Left ventricle myocardium inferior (tissue), 1 donor: ENCODE measurements around the gene GNL3L. TPM values are rescaled to one million over a fixed set of nuclear protein-coding genes. Genes with fewer than 3 reads are reported as not detected.
A peak's percentile ranks its signal among the peaks of the same experiment; 100 is the strongest.
"Not testable (repeated sequence)": the region's sequence is repeated elsewhere in the genome, so short reads cannot be mapped to it uniquely, and the experiment has no call there.

ENCODE experiments used
- DNase-seq: peaks from one replicate; pipeline ENCODE4 v3.0.0-alpha.2; 2020
- H3K27ac ChIP-seq: fragments of 200-600 bp; replicated peaks from 2 replicates; pipeline ENCODE4 v1.8.0; 2021
- H3K27me3 ChIP-seq: fragments of 200-600 bp; 2 replicates; pipeline ENCODE4 v1.8.0; 2021; ENCODE audit warnings: low read depth
- H3K36me3 ChIP-seq: fragments of 200-600 bp; 2 replicates; pipeline ENCODE4 v1.8.0; 2021
- H3K4me1 ChIP-seq: fragments of 200-600 bp; 2 replicates; pipeline ENCODE4 v1.8.0; 2021
- H3K4me3 ChIP-seq: fragments of 200-600 bp; 2 replicates; pipeline ENCODE4 v1.8.0; 2021; ENCODE audit warnings: mild to moderate bottlenecking, moderate library complexity
- H3K9me3 ChIP-seq: fragments of 200-600 bp; replicated peaks from 2 replicates; pipeline ENCODE4 v1.8.0; 2021
- intact Hi-C: fragments of 100-400 bp; cut with micrococcal nuclease; formaldehyde crosslinking; loops from one replicate; pipeline ENCODE4 v1.11.0; 2022
- total RNA-seq: library from RNA; stranded (reverse); fragmentation: NEBNext Ultra II Directional; extraction: Animal tissue kit (Norgen Biotek cat#: 25700); gene quantifications from one replicate; pipeline ENCODE4 v1.2.1, GENCODE V29; 2021
- TF ChIP-seq, protein P1 (sequence below): fragments of 200-600 bp; IDR thresholded peaks from 2 replicates; pipeline ENCODE4 v1.8.0; 2021; ENCODE audit warnings: antibody characterized with exemption, mild to moderate bottlenecking, borderline replicate concordance
- donor health status: DM: no; HTN: yes; CAD: no; lungs with severe emphysema.

Gene GNL3L
- total RNA-seq, 1 donor from 2014 or later: 32.6 TPM

DNA sequence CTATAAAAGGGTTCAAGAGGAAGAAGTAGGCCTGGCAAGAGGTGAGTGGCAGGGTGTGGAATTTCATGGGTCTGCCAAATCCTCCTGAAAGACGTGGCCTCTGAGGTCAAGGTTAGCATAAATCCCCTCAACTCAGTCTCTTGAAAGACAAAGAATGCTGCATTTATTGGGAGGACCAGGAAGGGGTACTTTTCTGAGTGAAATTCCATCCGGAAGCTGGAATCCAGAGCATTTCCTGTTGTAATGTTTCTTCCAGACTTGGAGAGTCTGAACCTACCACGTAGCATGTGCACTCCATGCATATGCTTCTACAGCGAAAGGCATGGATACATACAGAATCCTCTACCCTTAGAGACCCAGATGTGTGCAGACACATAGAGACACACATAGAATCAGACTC is 20.6 kb upstream of the GNL3L start:
- Histone ChIP-seq H3K9me3 (no peaks in the 10 kb centered on the region), H3K27ac (peak overlapping the region; percentile 33), H3K4me1 (peaks cover 4% of the 10 kb centered on the region), H3K36me3 (no peaks in the 10 kb centered on the region), H3K4me3 (no peak overlapping the region), H3K27me3 (no peaks in the 10 kb centered on the region)
- DNase-seq: no peak
- TF ChIP-seq, protein P1, sequence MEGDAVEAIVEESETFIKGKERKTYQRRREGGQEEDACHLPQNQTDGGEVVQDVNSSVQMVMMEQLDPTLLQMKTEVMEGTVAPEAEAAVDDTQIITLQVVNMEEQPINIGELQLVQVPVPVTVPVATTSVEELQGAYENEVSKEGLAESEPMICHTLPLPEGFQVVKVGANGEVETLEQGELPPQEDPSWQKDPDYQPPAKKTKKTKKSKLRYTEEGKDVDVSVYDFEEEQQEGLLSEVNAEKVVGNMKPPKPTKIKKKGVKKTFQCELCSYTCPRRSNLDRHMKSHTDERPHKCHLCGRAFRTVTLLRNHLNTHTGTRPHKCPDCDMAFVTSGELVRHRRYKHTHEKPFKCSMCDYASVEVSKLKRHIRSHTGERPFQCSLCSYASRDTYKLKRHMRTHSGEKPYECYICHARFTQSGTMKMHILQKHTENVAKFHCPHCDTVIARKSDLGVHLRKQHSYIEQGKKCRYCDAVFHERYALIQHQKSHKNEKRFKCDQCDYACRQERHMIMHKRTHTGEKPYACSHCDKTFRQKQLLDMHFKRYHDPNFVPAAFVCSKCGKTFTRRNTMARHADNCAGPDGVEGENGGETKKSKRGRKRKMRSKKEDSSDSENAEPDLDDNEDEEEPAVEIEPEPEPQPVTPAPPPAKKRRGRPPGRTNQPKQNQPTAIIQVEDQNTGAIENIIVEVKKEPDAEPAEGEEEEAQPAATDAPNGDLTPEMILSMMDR: no peak
- intact Hi-C loops: no loop called here

DNA sequence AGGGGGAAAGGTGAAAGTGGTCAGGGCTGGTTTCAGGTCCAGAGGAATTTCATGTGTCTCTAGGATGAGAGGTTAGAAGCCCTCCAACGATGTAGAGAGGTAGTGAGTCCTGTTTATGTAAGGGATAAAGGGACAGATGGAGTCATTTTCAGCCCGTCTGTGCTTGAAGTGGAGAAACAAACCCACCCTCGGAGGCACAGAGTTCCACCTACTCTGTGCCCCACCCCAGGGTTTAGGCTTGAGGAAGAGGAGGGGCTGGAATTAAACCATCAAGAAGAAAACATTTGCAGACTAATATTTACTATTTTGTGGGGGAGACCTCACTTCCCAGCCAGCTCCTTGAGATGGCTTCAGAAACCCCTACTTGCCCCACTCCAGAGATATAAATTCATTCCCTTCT is 868 bp upstream of the GNL3L start:
- no peak for DNase-seq
- Histone ChIP-seq H3K4me1 (peaks cover 20% of the 10 kb centered on the region), H3K27me3 (no peaks in the 10 kb centered on the region), H3K27ac (peak overlapping the region; percentile 93), H3K9me3 (no peaks in the 10 kb centered on the region), H3K4me3 (peak overlapping the region; percentile 77), H3K36me3 (no peaks in the 10 kb centered on the region)
- intact Hi-C loops: no loop called here
- TF ChIP-seq, protein P1: no peak

DNA sequence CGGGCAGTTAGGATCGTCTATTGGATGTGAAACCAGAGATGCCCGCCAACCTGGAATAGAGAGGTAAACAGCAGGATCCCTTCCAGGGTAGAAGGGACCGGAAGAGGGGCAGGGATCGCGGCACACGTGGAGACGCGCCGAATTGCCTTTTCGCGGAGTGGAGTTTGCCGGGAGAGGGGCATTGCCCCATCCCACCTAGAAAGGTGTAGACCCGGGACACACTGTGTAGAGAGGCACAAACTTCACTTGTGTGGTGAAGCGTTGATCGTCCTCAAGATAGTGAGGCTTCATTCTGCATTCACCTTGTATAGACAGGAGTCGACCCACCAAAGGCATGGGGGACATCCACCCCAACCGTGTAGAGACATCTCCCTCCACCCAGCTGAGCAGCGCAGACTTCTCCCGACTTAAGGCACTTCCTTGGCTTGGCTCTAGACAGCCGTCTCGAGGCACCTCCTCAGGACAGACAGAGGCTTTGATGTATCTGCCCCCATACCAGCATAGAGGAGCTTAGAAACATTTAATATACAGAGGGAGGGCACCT is 410 bp downstream of the GNL3L start:
- TF ChIP-seq, protein P1: no peak
- Histone ChIP-seq H3K4me3 (peak overlapping the region; percentile 77), H3K27me3 (no peaks in the 10 kb centered on the region), H3K27ac (peak overlapping the region; percentile 93), H3K9me3 (no peaks in the 10 kb centered on the region), H3K4me1 (peaks cover 20% of the 10 kb centered on the region), H3K36me3 (no peaks in the 10 kb centered on the region)
- intact Hi-C loops: no loop called here
- DNase-seq: no peak

DNA sequence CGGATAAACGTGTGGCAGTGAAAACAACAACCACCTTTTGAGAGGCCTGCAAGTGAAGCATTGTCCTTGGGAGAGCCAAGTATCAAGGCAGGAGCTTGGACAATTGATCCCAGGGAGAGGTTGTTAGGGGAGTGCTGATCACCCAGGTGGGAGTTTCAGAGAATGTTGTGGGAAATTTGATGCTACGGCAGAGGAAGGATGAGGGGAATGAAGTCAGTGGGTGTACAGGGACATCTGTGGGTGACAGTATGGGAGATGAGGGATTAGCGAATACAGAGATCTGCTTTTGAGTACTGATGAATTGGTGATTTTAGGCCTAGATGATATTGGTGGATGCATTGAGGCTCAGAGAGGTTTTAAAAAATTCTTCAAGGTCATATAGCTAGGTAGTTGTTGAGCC is 4.3 kb downstream of the GNL3L start:
- intact Hi-C loops: no loop called here
- no peak for DNase-seq
- H3K27ac ChIP-seq: no peak overlapping the region
- H3K4me1 ChIP-seq: peaks cover 20% of the 10 kb centered on the region
- H3K9me3 ChIP-seq: no peaks in the 10 kb centered on the region
- H3K4me3 ChIP-seq: no peak overlapping the region
- H3K27me3 ChIP-seq: no peaks in the 10 kb centered on the region
- H3K36me3 ChIP-seq: peaks cover 16% of the 10 kb centered on the region
- TF ChIP-seq, protein P1: no peak

DNA sequence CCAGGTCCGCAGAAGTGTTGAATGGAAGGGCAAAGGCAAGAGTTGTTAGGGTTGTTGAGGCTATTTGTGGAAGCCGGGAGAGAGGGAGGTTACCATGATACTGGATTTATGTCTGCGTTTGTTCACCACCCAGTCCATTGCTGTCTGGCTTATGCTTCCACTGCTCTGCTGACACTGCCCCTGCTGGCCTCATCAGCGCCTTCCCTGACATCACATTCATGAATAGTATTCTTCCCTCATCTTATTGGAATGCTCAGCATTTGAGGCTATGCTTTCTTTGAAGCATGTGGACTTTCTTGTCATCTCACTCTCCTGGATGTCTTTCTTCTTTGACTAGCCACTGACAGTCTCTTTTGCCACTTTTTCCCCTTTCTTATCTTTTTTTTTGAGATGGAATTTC is 10.3 kb downstream of the GNL3L start:
- peak overlapping the region; percentile 63 for H3K27ac ChIP-seq
- DNase-seq: peak; percentile 14
- TF ChIP-seq, protein P1: peak; percentile 21
- H3K4me3 ChIP-seq: no peak overlapping the region
- H3K27me3 ChIP-seq: no peaks in the 10 kb centered on the region
- no peaks in the 10 kb centered on the region for H3K9me3 ChIP-seq
- H3K36me3 ChIP-seq: peaks cover 48% of the 10 kb centered on the region
- intact Hi-C loops: no loop called here
- no peaks in the 10 kb centered on the region for H3K4me1 ChIP-seq

DNA sequence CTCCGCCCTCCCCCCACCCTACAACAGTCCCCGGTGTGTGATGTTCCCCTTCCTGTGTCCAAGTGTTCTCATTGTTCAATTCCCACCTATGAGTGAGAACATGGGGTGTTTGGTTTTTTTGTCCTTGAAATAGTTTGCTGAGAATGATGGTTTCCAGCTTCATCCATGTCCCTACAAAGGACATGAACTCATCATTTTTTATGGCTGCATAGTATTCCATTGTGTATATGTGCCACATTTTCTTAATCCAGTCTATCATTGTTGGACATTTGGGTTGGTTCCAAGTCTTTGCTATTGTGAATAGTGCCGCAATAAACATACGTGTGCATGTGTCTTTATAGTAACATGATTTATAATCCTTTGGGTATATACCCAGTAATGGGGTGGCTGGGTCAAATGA is 12.2 kb downstream of the GNL3L start:
- DNase-seq, H3K4me1 ChIP-seq, H3K27me3 ChIP-seq, intact Hi-C loops, H3K9me3 ChIP-seq, H3K27ac ChIP-seq, H3K4me3 ChIP-seq: not testable (repeated sequence)
- H3K36me3 ChIP-seq: peaks cover 59% of the 10 kb centered on the region
